Heart left ventricle (tissue), 13 donors: ENCODE results near the gene PDK2.
"Not testable (repeated sequence)": the region's sequence is repeated elsewhere in the genome, so short reads cannot be mapped to it uniquely, and the experiment has no call there.

Source experiments
- CTCF ChIP-seq, 12 donors: fragments of 200-600 bp; sonication (generic) in 4 of 12; IDR thresholded peaks; one replicate each; pipeline versions ENCODE4 v1.5.0 to v1.8.0; 2018 to 2022; ENCODE audit warnings: antibody characterized with exemption in 12 of 12, mild to moderate bottlenecking in 5 of 12
- POLR2A ChIP-seq, 2 donors: fragments of 450-650 bp; IDR thresholded peaks; one replicate each; pipeline ENCODE4 v1.6.1; 2017; ENCODE audit warnings: antibody characterized with exemption in 2 of 2, mild to moderate bottlenecking in 2 of 2, moderate library complexity in 2 of 2
- donor health status: ischemic (EF 13 %, LVEDD 7.1; RV severe dilation, severe dysfunction).
- donor health status: DM: no; HTN: yes; CAD: no.
- donor health status: DM: no; HTN: no; CAD: no.
- donor health status: ischemic (EF 25% LVEDD 6.9; RV normal size, moderate dysfunction).
- donor health status: ischemic (EF 25% LVEDD 5.7; RV mildly dilated, moderate dysfunction).
- donor health status: ischemic (EF 35%, LVEDD 5.7; RV mildly dilated, moderate dysfunction).
- donor health status: nonischemic (EF 11% LVEDD 7.7; RV severe dilation, severe dysfunction).
- donor health status: DM: yes; HTN: yes; CAD: no.
- donor health status: PGD.
- donor health status: ischemic (EF 29% LVEDD 5.4; RV normal size, mild dysfunction).
- donor health status: nonischemic (EF 23%, LVEDD 6.1; RV moderate dilation, normal function).

DNA sequence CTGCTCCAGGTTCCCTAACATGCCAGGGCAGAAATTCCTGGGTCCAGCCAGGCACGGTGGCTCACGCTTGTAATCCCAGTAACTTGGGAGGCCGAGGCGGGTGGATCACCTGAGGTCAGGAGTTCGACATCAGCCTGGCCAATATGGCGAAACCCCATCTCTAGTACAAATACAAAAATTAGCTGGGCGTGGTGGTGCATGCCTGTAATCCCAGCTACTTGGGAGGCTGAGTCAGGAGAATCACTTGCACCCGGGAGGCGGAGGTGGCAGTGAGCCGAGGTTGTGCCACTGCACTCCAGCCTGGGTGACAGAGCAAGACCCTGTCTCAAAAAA, 33.5 kb upstream of the PDK2 start:
- TF ChIP-seq CTCF, POLR2A (IDR thresholded peaks at IDR 0.05): not testable (repeated sequence)
